ENCODE results near the gene ADAMTS19.
"Not testable (repeated sequence)": the region's sequence is repeated elsewhere in the genome, so short reads cannot be mapped to it uniquely, and the experiment has no call there.

Gene ADAMTS19

GRCh38 chr5:129425031-129425430, 35.1 kb upstream of the ADAMTS19 start:
- Histone ChIP-seq H3K27me3 (ENCODE audit: insufficient read depth, low read depth, severe bottlenecking) (no peaks in the 10 kb centered on the region), H3K9me3 (ENCODE audit: severe bottlenecking) (no peaks in the 10 kb centered on the region)

GRCh38 chr5:129426071-129426470, 34.0 kb upstream of the ADAMTS19 start:
- Histone ChIP-seq H3K4me3 (ENCODE audit: low read depth, low read length) (no peak overlapping the region), H3K27ac (no peak overlapping the region), H3K36me3 (no peaks in the 10 kb centered on the region), H3K9me3 (ENCODE audit: severe bottlenecking) (no peaks in the 10 kb centered on the region), H3K27me3 (ENCODE audit: insufficient read depth, low read depth, severe bottlenecking) (no peaks in the 10 kb centered on the region)
- no peak for DNase-seq
- TF ChIP-seq CTCF (IDR thresholded peaks at IDR 0.05; ENCODE audit: low read depth, low read length), result no peak

More at GRCh38 chr5:129425031-129425430, 35.1 kb upstream of the ADAMTS19 start:
- no peak overlapping the region for H3K4me3 ChIP-seq (ENCODE audit: low read depth, low read length)
- DNase-seq, result no peak
- no peak overlapping the region for H3K27ac ChIP-seq
- no peaks in the 10 kb centered on the region for H3K36me3 ChIP-seq
- no peak for TF ChIP-seq CTCF (IDR thresholded peaks at IDR 0.05; ENCODE audit: low read depth, low read length)

- H3K9me3 ChIP-seq (ENCODE audit: severe bottlenecking); H3K36me3 ChIP-seq; H3K4me3 ChIP-seq (ENCODE audit: low read depth, low read length); H3K27ac ChIP-seq; H3K27me3 ChIP-seq (ENCODE audit: insufficient read depth, low read depth, severe bottlenecking); DNase-seq: not testable (repeated sequence)
Measured at GRCh38 chr5:129428636-129429035, 31.5 kb upstream of the ADAMTS19 start.

- no peak overlapping the region for H3K4me3 ChIP-seq (ENCODE audit: low read depth, low read length)
- no peak overlapping the region for H3K27ac ChIP-seq
- H3K9me3 ChIP-seq (ENCODE audit: severe bottlenecking), result no peaks in the 10 kb centered on the region
- no peaks in the 10 kb centered on the region for H3K36me3 ChIP-seq
- no peaks in the 10 kb centered on the region for H3K27me3 ChIP-seq (ENCODE audit: insufficient read depth, low read depth, severe bottlenecking)
- no peak for TF ChIP-seq CTCF (IDR thresholded peaks at IDR 0.05; ENCODE audit: low read depth, low read length)
- no peak for DNase-seq
Measured at GRCh38 chr5:129431406-129431805, 28.7 kb upstream of the ADAMTS19 start.

- H3K36me3 ChIP-seq, result no peaks in the 10 kb centered on the region
- no peak overlapping the region for H3K27ac ChIP-seq
- no peak for TF ChIP-seq CTCF (IDR thresholded peaks at IDR 0.05; ENCODE audit: low read depth, low read length)
- H3K27me3 ChIP-seq (ENCODE audit: insufficient read depth, low read depth, severe bottlenecking), result no peaks in the 10 kb centered on the region
- no peaks in the 10 kb centered on the region for H3K9me3 ChIP-seq (ENCODE audit: severe bottlenecking)
- no peak for DNase-seq
- no peak overlapping the region for H3K4me3 ChIP-seq (ENCODE audit: low read depth, low read length)
Measured at GRCh38 chr5:129438322-129438721, 21.8 kb upstream of the ADAMTS19 start.

GRCh38 chr5:129440424-129440823, 19.7 kb upstream of the ADAMTS19 start:
- no peaks in the 10 kb centered on the region for H3K27me3 ChIP-seq (ENCODE audit: insufficient read depth, low read depth, severe bottlenecking)
- H3K9me3 ChIP-seq (ENCODE audit: severe bottlenecking), result no peaks in the 10 kb centered on the region
- no peak for TF ChIP-seq CTCF (IDR thresholded peaks at IDR 0.05; ENCODE audit: low read depth, low read length)
- DNase-seq, result no peak
- no peaks in the 10 kb centered on the region for H3K36me3 ChIP-seq
- H3K27ac ChIP-seq, result no peak overlapping the region
- no peak overlapping the region for H3K4me3 ChIP-seq (ENCODE audit: low read depth, low read length)

Data from WERI-Rb-1 (cell line).